ENCODE data around the gene SASS6. TPM values are rescaled to one million over a fixed set of nuclear protein-coding genes. Genes with fewer than 3 reads are reported as not detected.

The SASS6 gene
- total and polyA plus RNA-seq, 9 of the 15 experiments (the other 6 are each of a cell fraction or from before 2014, with no cell fraction given), result 11.6 to 34.1 (median 18.0) TPM

DNA sequence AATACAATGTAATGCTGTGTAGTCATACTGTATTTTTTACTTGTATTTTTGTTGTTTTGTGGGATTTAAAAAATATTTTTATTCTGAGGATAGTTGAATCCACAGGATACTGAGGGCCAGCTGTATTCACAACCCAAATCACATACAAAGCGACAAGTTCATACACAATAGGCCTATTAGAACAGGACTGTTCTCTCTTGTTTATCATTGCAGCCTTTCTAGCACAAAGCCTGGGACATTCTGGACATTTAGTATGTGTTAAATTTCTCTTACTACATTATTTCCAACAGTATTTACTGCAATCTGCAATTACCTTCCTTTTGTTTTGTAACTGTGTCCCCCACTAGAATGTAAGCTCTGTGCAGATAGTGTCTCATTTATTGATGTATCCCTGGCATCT lies 97.5 kb downstream of the SASS6 start:
- Histone ChIP-seq H3K27ac (ENCODE audit: extremely low read depth, low read depth, low read length) (no peak overlapping the region), H2AFZ (ENCODE audit: low read depth, low read length) (no peak overlapping the region), H3K4me2 (ENCODE audit: insufficient read depth, low read length) (no peak overlapping the region), H3K79me2 (ENCODE audit: control insufficient read depth, insufficient read depth, low read length) (peaks cover 55% of the 10 kb centered on the region), H3K27me3 (ENCODE audit: control insufficient read depth in 2 of 2, insufficient read depth in 2 of 2, low read length in 2 of 2) (no peaks in the 10 kb centered on the region), H3K4me3 (0 out of 2 replicates have a peak overlapping the region, but pooled peaks have one; percentile 11), H3K9me1 (ENCODE audit: control insufficient read depth, insufficient read depth, low read length) (no peaks in the 10 kb centered on the region), H4K20me1 (replicated peaks; ENCODE audit: control insufficient read depth, insufficient read depth, low read length) (no peaks in the 10 kb centered on the region), H3K9ac (ENCODE audit: insufficient read depth in 1 of 2, low read depth in 2 of 2, low read length in 2 of 2) (no peak overlapping the region), H3K36me3 (ENCODE audit: control insufficient read depth, insufficient read depth, low read length) (peaks cover 18% of the 10 kb centered on the region), H3K9me3 (replicated peaks; ENCODE audit: control insufficient read depth, insufficient read depth, low read depth, low read length) (0 out of 2 replicates have a peak, but pooled peaks cover 4% of the 10 kb centered on the region), H3K4me1 (replicated peaks in 1 of 2; ENCODE audit: control insufficient read depth in 2 of 2, insufficient read depth in 2 of 2, low read length in 2 of 2) (peaks cover 4 to 11% of the 10 kb centered on the region in 2 experiments; a peak in 3 of 5 replicates)
- in situ Hi-C loops (cut with MboI) (loop anchor here (5.0 kb wide), 1 partner anchor 223 kb away; no protein-coding TSS in a partner anchor), intact Hi-C loops (cut with micrococcal nuclease) (loop anchor here (2.0 to 5.0 kb wide), 3 partner anchors 64 to 307 kb away; no protein-coding TSS in a partner anchor)
- 71% methylated on average over 1 of the region's 1 CpG for WGBS (ENCODE audit: insufficient coverage, low coverage, missing lambda C conversion rate)
- CTCF ChIA-PET (ENCODE audit: low intra/inter-chr PET ratio), result interaction anchor here (1.3 kb wide), 1 partner anchor 227 kb away, joined by 8 read pairs; no protein-coding TSS in a partner anchor
- DNase-seq (ENCODE audit: extremely low read depth in 1 of 4, low spot score in 3 of 4) (no peak), FAIRE-seq (no peak), ATAC-seq (no peak)
- POLR2A ChIA-PET, result interaction anchor here (0.6 to 1.1 kb wide), 3 partner anchors 10 to 231 kb away, joined by 3 read pairs; partner anchors contain the start of gene RTCA
- no TSS peak for BruUV-seq (replicated peaks)
- TF ChIP-seq KLF13 (tag; IDR thresholded peaks at IDR 0.05; ENCODE audit: borderline replicate concordance, low read depth) (no peak), EGR1 (conservative IDR thresholded peaks at IDR 0.05) (no peak), RCOR1 (IDR thresholded peaks at IDR 0.05; ENCODE audit: borderline replicate concordance in 1 of 2, low read depth in 2 of 2, low read length in 2 of 2) (no peak), ZNF436 (CRISPR knock-in tag; IDR thresholded peaks at IDR 0.05) (no peak), MCM7 (IDR thresholded peaks at IDR 0.05) (no peak), JUN (IDR thresholded peaks at IDR 0.05; ENCODE audit: borderline replicate concordance, low read depth, low read length) (no peak), JUN (CRISPR knock-in tag; IDR thresholded peaks at IDR 0.05; ENCODE audit: borderline replicate concordance) (no peak), ILF3 (IDR thresholded peaks at IDR 0.05; ENCODE audit: borderline replicate concordance) (no peak), NRF1 (conservative IDR thresholded peaks at IDR 0.05 in 1 of 2, IDR thresholded peaks at IDR 0.05 in 1 of 2) (no peak)
- TF ChIP-seq, protein P1, sequence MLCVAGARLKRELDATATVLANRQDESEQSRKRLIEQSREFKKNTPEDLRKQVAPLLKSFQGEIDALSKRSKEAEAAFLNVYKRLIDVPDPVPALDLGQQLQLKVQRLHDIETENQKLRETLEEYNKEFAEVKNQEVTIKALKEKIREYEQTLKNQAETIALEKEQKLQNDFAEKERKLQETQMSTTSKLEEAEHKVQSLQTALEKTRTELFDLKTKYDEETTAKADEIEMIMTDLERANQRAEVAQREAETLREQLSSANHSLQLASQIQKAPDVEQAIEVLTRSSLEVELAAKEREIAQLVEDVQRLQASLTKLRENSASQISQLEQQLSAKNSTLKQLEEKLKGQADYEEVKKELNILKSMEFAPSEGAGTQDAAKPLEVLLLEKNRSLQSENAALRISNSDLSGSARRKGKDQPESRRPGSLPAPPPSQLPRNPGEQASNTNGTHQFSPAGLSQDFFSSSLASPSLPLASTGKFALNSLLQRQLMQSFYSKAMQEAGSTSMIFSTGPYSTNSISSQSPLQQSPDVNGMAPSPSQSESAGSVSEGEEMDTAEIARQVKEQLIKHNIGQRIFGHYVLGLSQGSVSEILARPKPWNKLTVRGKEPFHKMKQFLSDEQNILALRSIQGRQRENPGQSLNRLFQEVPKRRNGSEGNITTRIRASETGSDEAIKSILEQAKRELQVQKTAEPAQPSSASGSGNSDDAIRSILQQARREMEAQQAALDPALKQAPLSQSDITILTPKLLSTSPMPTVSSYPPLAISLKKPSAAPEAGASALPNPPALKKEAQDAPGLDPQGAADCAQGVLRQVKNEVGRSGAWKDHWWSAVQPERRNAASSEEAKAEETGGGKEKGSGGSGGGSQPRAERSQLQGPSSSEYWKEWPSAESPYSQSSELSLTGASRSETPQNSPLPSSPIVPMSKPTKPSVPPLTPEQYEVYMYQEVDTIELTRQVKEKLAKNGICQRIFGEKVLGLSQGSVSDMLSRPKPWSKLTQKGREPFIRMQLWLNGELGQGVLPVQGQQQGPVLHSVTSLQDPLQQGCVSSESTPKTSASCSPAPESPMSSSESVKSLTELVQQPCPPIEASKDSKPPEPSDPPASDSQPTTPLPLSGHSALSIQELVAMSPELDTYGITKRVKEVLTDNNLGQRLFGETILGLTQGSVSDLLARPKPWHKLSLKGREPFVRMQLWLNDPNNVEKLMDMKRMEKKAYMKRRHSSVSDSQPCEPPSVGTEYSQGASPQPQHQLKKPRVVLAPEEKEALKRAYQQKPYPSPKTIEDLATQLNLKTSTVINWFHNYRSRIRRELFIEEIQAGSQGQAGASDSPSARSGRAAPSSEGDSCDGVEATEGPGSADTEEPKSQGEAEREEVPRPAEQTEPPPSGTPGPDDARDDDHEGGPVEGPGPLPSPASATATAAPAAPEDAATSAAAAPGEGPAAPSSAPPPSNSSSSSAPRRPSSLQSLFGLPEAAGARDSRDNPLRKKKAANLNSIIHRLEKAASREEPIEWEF (CRISPR knock-in tag; IDR thresholded peaks at IDR 0.05), result no peak
- TF ChIP-seq, protein P2, sequence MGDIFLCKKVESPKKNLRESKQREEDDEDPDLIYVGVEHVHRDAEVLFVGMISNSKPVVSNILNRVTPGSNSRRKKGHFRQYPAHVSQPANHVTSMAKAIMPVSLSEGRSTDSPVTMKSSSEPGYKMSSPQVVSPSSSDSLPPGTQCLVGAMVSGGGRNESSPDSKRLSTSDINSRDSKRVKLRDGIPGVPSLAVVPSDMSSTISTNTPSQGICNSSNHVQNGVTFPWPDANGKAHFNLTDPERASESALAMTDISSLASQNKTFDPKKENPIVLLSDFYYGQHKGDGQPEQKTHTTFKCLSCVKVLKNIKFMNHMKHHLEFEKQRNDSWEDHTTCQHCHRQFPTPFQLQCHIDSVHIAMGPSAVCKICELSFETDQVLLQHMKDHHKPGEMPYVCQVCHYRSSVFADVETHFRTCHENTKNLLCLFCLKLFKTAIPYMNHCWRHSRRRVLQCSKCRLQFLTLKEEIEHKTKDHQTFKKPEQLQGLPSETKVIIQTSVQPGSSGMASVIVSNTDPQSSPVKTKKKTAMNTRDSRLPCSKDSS (IDR thresholded peaks at IDR 0.05; ENCODE audit: low read depth, partially characterized antibody), result no peak
- TF ChIP-seq, protein P3, sequence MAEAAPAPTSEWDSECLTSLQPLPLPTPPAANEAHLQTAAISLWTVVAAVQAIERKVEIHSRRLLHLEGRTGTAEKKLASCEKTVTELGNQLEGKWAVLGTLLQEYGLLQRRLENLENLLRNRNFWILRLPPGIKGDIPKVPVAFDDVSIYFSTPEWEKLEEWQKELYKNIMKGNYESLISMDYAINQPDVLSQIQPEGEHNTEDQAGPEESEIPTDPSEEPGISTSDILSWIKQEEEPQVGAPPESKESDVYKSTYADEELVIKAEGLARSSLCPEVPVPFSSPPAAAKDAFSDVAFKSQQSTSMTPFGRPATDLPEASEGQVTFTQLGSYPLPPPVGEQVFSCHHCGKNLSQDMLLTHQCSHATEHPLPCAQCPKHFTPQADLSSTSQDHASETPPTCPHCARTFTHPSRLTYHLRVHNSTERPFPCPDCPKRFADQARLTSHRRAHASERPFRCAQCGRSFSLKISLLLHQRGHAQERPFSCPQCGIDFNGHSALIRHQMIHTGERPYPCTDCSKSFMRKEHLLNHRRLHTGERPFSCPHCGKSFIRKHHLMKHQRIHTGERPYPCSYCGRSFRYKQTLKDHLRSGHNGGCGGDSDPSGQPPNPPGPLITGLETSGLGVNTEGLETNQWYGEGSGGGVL (CRISPR knock-in tag; IDR thresholded peaks at IDR 0.05), result no peak
- TF ChIP-seq, protein P4, sequence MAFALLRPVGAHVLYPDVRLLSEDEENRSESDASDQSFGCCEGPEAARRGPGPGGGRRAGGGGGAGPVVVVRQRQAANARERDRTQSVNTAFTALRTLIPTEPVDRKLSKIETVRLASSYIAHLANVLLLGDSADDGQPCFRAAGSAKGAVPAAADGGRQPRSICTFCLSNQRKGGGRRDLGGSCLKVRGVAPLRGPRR (CRISPR knock-in tag; IDR thresholded peaks at IDR 0.05), result no peak

Data from K562 (cell line).